GM12892 (cell line): ENCODE results near the gene ESF1.

ENCODE experiments used
- DNase-seq: peaks from one replicate; pipeline ENCODE4 v3.0.0; 2011; ENCODE audit not compliant: insufficient read length
- FAIRE-seq: peaks from 2 replicates; lab custom pipeline; 2011; peaks lifted over from hg19 to GRCh38; lab: Jason Lieb, UNC
- POLR2A ChIP-seq: IDR thresholded peaks from 2 replicates; pipeline ENCODE4 v1.6.1; 2011; ENCODE audit warnings: low read depth, low read length, control low read depth
- POLR2AphosphoS5 ChIP-seq: IDR thresholded peaks from 2 replicates; pipeline ENCODE4 v1.6.1; 2011; ENCODE audit warnings: low read depth, low read length, control low read depth
- TAF1 ChIP-seq: IDR thresholded peaks from 2 replicates; pipeline ENCODE4 v1.6.1; 2011; ENCODE audit warnings: low read depth, mild to moderate bottlenecking, control low read depth, low read length, borderline replicate concordance

The ESF1 gene

GRCh38 chr20:13723011-13723410 is 61.7 kb downstream of the ESF1 start:
- TF ChIP-seq POLR2A (no peak), TAF1 (no peak), POLR2AphosphoS5 (no peak)
- FAIRE-seq (no peak), DNase-seq (no peak)

DNA sequence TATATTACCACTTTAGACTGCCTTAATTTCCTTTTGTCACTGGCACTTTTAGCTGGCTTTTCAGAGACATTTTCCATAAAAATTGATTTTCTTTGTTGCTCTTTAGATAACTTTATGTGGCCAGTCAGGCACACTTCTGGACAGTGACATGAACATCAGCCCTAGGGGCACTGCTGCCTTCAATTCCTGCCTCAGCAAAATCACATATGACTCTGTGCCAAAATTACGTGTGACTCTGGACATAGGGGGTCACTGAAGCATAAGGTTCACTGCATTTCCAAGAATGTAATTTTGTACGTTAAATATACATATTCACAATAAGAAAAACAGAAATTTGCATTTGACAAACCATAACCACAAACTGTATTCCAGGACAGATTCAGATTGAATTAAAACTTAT is 66.5 kb downstream of the ESF1 start:
- TF ChIP-seq POLR2AphosphoS5 (no peak), TAF1 (no peak), POLR2A (no peak)
- FAIRE-seq: peak; percentile 53
- no peak for DNase-seq

GRCh38 chr20:13717631-13718044 is 67.1 kb downstream of the ESF1 start:
- no peak for TF ChIP-seq POLR2A
- no peak for TF ChIP-seq POLR2AphosphoS5
- no peak for TF ChIP-seq TAF1
- DNase-seq: peak; percentile 8
- FAIRE-seq: no peak

GRCh38 chr20:13715171-13715570 is 69.5 kb downstream of the ESF1 start:
- FAIRE-seq: no peak
- no peak for DNase-seq
- TF ChIP-seq TAF1: no peak
- no peak for TF ChIP-seq POLR2AphosphoS5
- TF ChIP-seq POLR2A: no peak

GRCh38 chr20:13708234-13708633 is 76.5 kb downstream of the ESF1 start:
- TF ChIP-seq POLR2A (no peak), POLR2AphosphoS5 (no peak), TAF1 (no peak)
- no peak for DNase-seq
- FAIRE-seq: no peak

DNA sequence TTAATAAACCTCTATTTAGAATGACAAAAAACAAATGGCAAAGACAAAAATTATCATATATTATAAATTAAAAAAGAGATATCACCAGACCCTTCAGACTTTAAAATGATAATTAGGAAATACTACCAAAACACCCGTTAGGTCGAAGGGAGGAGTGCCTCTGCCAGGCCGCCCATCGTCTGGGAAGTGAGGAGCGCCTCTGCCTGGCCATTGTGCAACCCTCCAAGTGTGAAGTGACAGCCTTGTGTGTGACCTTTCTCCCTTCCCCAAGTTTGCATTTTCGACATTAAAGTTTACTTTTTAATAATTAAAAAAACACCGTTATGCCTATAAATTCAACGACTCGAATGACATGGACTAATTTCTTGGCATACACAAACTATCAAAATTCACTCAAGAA is 81.5 kb downstream of the ESF1 start:
- no peak for FAIRE-seq
- no peak for DNase-seq
- no peak for TF ChIP-seq TAF1
- no peak for TF ChIP-seq POLR2A
- no peak for TF ChIP-seq POLR2AphosphoS5

DNA sequence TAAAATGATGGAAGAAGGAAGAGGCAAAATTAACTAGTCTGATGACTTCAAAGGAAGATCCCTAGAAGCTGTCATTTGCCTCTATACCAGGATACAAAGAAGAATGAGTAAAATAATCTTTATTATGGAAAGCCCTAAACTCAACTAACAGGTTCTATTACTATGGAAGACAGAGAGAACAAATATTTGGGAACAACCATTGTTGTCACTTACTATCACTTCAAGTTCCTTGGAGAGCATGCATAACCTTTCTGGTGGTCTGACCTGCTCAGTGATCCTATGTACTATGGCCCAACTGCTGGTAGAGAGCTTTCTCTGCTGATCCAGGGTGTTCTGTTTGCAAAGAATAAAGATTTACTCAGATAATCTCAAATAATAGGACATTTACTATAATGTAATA is 83.2 kb downstream of the ESF1 start:
- FAIRE-seq (no peak), DNase-seq (no peak)
- TF ChIP-seq TAF1 (no peak), POLR2A (no peak), POLR2AphosphoS5 (no peak)

GRCh38 chr20:13700761-13701160 is 84.0 kb downstream of the ESF1 start:
- no peak for TF ChIP-seq TAF1
- no peak for TF ChIP-seq POLR2AphosphoS5
- TF ChIP-seq POLR2A: no peak
- DNase-seq (no peak), FAIRE-seq (no peak)

GRCh38 chr20:13694420-13695150 is 90.1 kb downstream of the ESF1 start:
- no peak for FAIRE-seq
- TF ChIP-seq POLR2AphosphoS5: no peak
- no peak for TF ChIP-seq POLR2A
- no peak for TF ChIP-seq TAF1
- DNase-seq: no peak

DNA sequence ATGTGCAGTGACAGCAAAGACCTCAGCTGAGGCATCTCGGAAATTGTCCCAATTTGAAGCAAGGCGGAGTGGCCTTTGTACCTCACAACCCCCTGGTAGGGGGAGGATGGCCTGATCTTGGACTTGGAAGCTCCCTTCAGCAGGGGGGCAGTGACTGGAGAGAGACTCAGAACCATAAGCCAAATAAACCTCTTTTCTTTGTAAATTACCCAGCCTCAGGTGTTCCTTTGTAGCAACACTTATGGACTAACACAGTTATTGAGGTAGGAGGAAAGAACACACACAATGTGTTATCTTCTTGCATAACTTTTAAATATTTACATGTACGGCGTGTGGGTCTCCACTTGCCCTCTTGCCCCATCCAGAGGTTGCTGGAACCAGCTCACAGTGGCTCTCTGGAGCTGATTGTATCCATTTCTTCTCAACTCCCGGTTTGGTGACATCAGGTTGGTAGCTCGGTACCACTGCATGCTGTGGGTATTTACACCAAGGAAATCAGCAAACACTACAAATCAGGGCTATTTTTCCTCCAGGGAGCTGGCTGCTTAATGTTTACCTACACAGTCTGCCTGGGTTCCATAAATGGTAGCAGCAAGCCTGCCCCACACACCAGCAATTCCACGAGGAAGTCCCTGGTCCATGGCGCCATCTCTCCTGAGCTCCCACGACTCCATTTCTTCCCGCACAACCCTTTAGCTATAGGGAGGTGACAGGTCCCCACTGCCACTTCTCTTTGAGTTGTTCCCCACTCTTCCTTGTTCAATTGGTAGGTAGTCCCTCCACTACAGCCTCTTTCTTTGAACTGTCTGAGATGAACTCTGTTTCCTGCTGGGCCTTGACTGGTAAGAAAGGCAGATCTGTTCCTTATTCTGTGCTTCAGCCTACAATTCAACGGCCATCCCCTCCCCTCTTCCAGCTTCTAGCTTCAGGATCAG is 91.7 kb downstream of the ESF1 start:
- DNase-seq (no peak), FAIRE-seq (no peak)

DNA sequence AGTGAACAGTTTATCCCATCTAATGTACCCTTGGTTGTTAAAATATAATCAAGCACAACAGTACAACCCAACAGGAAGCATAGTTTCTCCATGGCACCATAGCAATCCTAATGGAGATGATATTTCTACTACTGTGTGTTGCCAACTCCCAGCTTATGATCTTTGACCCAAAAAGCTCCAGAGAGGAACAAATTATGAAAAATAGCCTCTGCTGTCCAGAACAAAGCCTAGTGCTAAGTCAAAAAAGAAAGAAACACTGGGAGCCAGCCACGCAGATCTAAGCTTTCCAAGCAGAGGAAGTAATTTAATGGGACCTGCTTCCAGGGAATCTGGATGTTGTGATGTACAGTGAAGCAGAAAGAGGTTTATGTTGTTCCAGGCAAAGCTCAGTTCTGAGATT is 93.8 kb downstream of the ESF1 start:
- DNase-seq: no peak
- no peak for TF ChIP-seq POLR2AphosphoS5
- no peak for TF ChIP-seq POLR2A
- TF ChIP-seq TAF1: no peak
- FAIRE-seq: no peak

More for the DNA sequence above, 91.7 kb downstream of the ESF1 start:
- TF ChIP-seq TAF1: no peak
- TF ChIP-seq POLR2A: no peak
- TF ChIP-seq POLR2AphosphoS5: no peak

- DNase-seq (no peak), FAIRE-seq (no peak)
Observed at GRCh38 chr20:13687815-13688214, 96.9 kb downstream of the ESF1 start.

More at GRCh38 chr20:13687815-13688214, 96.9 kb downstream of the ESF1 start:
- TF ChIP-seq TAF1 (no peak), POLR2AphosphoS5 (no peak), POLR2A (no peak)
